Sciatic nerve (tissue), 2 donors: ENCODE results near the gene KTN1. TPM values are rescaled to one million over a fixed set of nuclear protein-coding genes. Genes with fewer than 3 reads are reported as not detected.

Experiments
- ATAC-seq: fragments of 200-7000 bp; cut with Tn5 transposase; one replicate; pipeline ENCODE4 v1.9.1; 2020; ENCODE audit warnings: mild to moderate bottlenecking, moderate library complexity
- DNase-seq: peaks from one replicate; pipeline ENCODE4 v3.0.0-alpha.2; 2020; ENCODE audit warnings: low spot score
- intact Hi-C: fragments of 100-400 bp; cut with DNase I; formaldehyde crosslinking; loops from one replicate; pipeline ENCODE4 v1.14.2; 2022
- total RNA-seq: library from RNA; stranded (reverse); fragmentation: NEBNext Ultra II Directional; extraction: Animal tissue kit (Norgen Biotek cat#: 25700); gene quantifications from one replicate; pipeline ENCODE4 v1.2.1, GENCODE V29; 2021
- donor health status: DM: no; HTN: no; CAD: no.
- donor health status: DM: no; HTN: no; CAD: no.

KTN1 gene
- total RNA-seq, 1 donor from 2014 or later = 243 TPM

- intact Hi-C loops = loop anchor here (10.0 kb wide), 1 partner anchor 775 kb away; no protein-coding TSS in a partner anchor
- no peak for ATAC-seq
- no peak for DNase-seq
Measured at GRCh38 chr14:55699131-55700057, 119.4 kb downstream of the KTN1 start.

GRCh38 chr14:55701638-55702037, 121.6 kb downstream of the KTN1 start:
- intact Hi-C loops = loop anchor here (10.0 kb wide), 1 partner anchor 773 kb away; no protein-coding TSS in a partner anchor
- no peak for DNase-seq
- no peak for ATAC-seq

GRCh38 chr14:55702511-55702910, 122.5 kb downstream of the KTN1 start:
- no peak for ATAC-seq
- intact Hi-C loops = loop anchor here (10.0 kb wide), 1 partner anchor 772 kb away; no protein-coding TSS in a partner anchor
- DNase-seq = no peak

- intact Hi-C loops = loop anchor here (10.0 kb wide), 1 partner anchor 770 kb away; no protein-coding TSS in a partner anchor
- DNase-seq (no peak), ATAC-seq (no peak)
Measured at GRCh38 chr14:55704654-55705053, 124.6 kb downstream of the KTN1 start.

GRCh38 chr14:55705651-55706364, 125.8 kb downstream of the KTN1 start:
- ATAC-seq (no peak), DNase-seq (no peak)
- intact Hi-C loops = loop anchor here (10.0 kb wide), 1 partner anchor 769 kb away; no protein-coding TSS in a partner anchor

GRCh38 chr14:55706365-55706684, 126.3 kb downstream of the KTN1 start:
- DNase-seq = no peak
- ATAC-seq = no peak
- intact Hi-C loops = loop anchor here (10.0 kb wide), 1 partner anchor 768 kb away; no protein-coding TSS in a partner anchor

- intact Hi-C loops = loop anchor here (10.0 kb wide), 1 partner anchor 768 kb away; no protein-coding TSS in a partner anchor
- ATAC-seq (no peak), DNase-seq (no peak)
Measured at GRCh38 chr14:55706893-55707292, 126.9 kb downstream of the KTN1 start.

GRCh38 chr14:55707365-55707804, 127.4 kb downstream of the KTN1 start:
- DNase-seq = no peak
- ATAC-seq = peak; percentile 72
- intact Hi-C loops = loop anchor here (10.0 kb wide), 1 partner anchor 767 kb away; no protein-coding TSS in a partner anchor

GRCh38 chr14:55710506-55711041, 130.6 kb downstream of the KTN1 start:
- ATAC-seq (peak; percentile 26), DNase-seq (no peak)
- intact Hi-C loops = loop anchor here (10.0 kb wide), 1 partner anchor 634 kb away; no protein-coding TSS in a partner anchor

- ATAC-seq (no peak), DNase-seq (no peak)
- intact Hi-C loops = loop anchor here (10.0 kb wide), 1 partner anchor 634 kb away; no protein-coding TSS in a partner anchor
Measured at GRCh38 chr14:55711175-55711811, 131.3 kb downstream of the KTN1 start.

GRCh38 chr14:55712491-55712890, 132.5 kb downstream of the KTN1 start:
- no peak for ATAC-seq
- DNase-seq = no peak
- intact Hi-C loops = loop anchor here (10.0 kb wide), 1 partner anchor 632 kb away; no protein-coding TSS in a partner anchor

- ATAC-seq = no peak
- intact Hi-C loops = loop anchor here (10.0 kb wide), 1 partner anchor 631 kb away; no protein-coding TSS in a partner anchor
- no peak for DNase-seq
Measured at GRCh38 chr14:55713486-55713885, 133.5 kb downstream of the KTN1 start.

GRCh38 chr14:55715889-55716288, 135.9 kb downstream of the KTN1 start:
- ATAC-seq (peak; percentile 97), DNase-seq (no peak)
- intact Hi-C loops = loop anchor here (10.0 kb wide), 1 partner anchor 629 kb away; no protein-coding TSS in a partner anchor

- ATAC-seq (no peak), DNase-seq (no peak)
- intact Hi-C loops = loop anchor here (10.0 kb wide), 1 partner anchor 627 kb away; no protein-coding TSS in a partner anchor
Measured at GRCh38 chr14:55717621-55718020, 137.6 kb downstream of the KTN1 start.

- ATAC-seq (no peak), DNase-seq (no peak)
- intact Hi-C loops = loop anchor here (10.0 kb wide), 1 partner anchor 626 kb away; no protein-coding TSS in a partner anchor
Measured at GRCh38 chr14:55718551-55718950, 138.5 kb downstream of the KTN1 start.

- ATAC-seq = no peak
- intact Hi-C loops = no loop called here
Measured at GRCh38 chr14:55720796-55721195, 140.8 kb downstream of the KTN1 start.

GRCh38 chr14:55721353-55721752, 141.3 kb downstream of the KTN1 start:
- ATAC-seq = peak; percentile 41
- DNase-seq = no peak
- intact Hi-C loops = no loop called here

More at GRCh38 chr14:55720796-55721195, 140.8 kb downstream of the KTN1 start:
- no peak for DNase-seq

GRCh38 chr14:55722054-55722453, 142.0 kb downstream of the KTN1 start:
- DNase-seq (no peak), ATAC-seq (no peak)
- intact Hi-C loops = no loop called here
